Activated T-helper 2 cell treated with anti-CD3 and anti-CD28 coated beads, Interferon-gamma antibody, Interleukin-2, Interleukin-4, amounts not matched to agents 10 μg/mL and 5 μg/mL and 100 μg/mL, durations not matched to agents 14 hours and 24 hours and 36 hours (primary cell): ENCODE data around the gene CDKAL1. TPM values are rescaled to one million over a fixed set of nuclear protein-coding genes. Genes with fewer than 3 reads are reported as not detected.
"Not testable (repeated sequence)": the region's sequence is repeated elsewhere in the genome, so short reads cannot be mapped to it uniquely, and the experiment has no call there.

Experiments
- DNase-seq: peaks from one replicate; pipeline ENCODE4 v3.0.0; 2021; ENCODE audit warnings: low spot score
- H3K27ac Mint-ChIP-seq: one replicate; pipeline ENCODE4 v1.8.0; 2021; ENCODE audit warnings: mixed read lengths
- H3K27me3 Mint-ChIP-seq: one replicate; pipeline ENCODE4 v1.8.0; 2021; ENCODE audit warnings: low read depth, mixed read lengths
- H3K36me3 Mint-ChIP-seq: one replicate; pipeline ENCODE4 v1.8.0; 2021; ENCODE audit warnings: low read depth, mixed read lengths
- H3K4me1 Mint-ChIP-seq: one replicate; pipeline ENCODE4 v1.8.0; 2021; ENCODE audit warnings: low read depth, mixed read lengths
- H3K4me3 Mint-ChIP-seq: one replicate; pipeline ENCODE4 v1.8.0; 2021; ENCODE audit warnings: low read depth, mild to moderate bottlenecking, moderate library complexity, mixed read lengths
- H3K9me3 Mint-ChIP-seq: one replicate; pipeline ENCODE4 v1.8.0; 2021; ENCODE audit warnings: mixed read lengths
- intact Hi-C: fragments of 100-400 bp; cut with micrococcal nuclease; formaldehyde crosslinking; loops from one replicate; pipeline ENCODE4 v1.15.1; 2023
- total RNA-seq: library from RNA; stranded (reverse); gene quantifications from 2 replicates; pipeline ENCODE4 v1.2.3, GENCODE V29; 2022

The CDKAL1 gene
- total RNA-seq, 1 donor from 2014 or later, result 31.2 TPM

DNA sequence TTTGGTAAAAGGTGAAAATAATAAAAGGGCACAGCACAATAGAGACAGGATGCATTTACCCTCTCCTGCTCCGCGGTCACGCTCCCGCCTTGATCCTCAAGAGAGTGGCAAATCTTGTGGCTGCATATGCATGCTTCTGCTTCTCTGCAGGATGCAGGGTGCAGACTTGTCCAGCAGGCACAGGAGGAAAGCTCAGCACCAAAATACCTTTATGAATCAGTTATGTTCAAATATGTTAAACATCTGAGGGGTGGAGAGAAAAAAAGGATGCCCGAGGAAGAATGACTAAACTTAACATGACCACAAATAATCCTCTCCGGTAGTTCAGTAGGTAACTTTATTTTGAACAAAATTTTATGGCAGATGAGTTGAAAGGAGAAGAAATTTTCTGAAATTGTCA is 693.2 kb downstream of the CDKAL1 start:
- intact Hi-C loops, result no loop called here
- Mint-ChIP-seq H3K27ac (no peak overlapping the region), H3K4me1 (no peaks in the 10 kb centered on the region), H3K9me3 (no peaks in the 10 kb centered on the region), H3K36me3 (peaks cover 11% of the 10 kb centered on the region), H3K4me3 (no peak overlapping the region), H3K27me3 (no peaks in the 10 kb centered on the region)
- no peak for DNase-seq

DNA sequence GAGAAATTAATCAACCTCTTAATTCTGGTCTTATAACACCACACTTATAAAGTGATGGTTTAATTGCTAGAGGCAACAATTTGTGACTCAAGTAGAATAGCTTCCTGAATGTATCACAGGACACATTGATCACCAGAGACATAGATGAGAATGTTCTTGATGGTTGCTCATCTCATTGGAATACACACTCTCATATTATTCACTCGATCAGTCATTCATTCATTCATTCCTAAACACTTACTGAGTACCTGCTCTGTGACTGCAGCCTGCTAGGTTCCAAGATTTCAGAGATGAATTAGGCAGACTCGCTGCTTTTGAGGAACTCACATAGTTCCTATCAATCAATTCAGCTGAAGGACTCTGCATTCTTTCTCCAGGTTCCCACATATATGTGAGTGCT is 694.2 kb downstream of the CDKAL1 start:
- Mint-ChIP-seq H3K4me3 (no peak overlapping the region), H3K27ac (no peak overlapping the region), H3K4me1 (no peaks in the 10 kb centered on the region), H3K27me3 (no peaks in the 10 kb centered on the region), H3K9me3 (no peaks in the 10 kb centered on the region), H3K36me3 (peaks cover 19% of the 10 kb centered on the region)
- no peak for DNase-seq
- intact Hi-C loops, result no loop called here

DNA sequence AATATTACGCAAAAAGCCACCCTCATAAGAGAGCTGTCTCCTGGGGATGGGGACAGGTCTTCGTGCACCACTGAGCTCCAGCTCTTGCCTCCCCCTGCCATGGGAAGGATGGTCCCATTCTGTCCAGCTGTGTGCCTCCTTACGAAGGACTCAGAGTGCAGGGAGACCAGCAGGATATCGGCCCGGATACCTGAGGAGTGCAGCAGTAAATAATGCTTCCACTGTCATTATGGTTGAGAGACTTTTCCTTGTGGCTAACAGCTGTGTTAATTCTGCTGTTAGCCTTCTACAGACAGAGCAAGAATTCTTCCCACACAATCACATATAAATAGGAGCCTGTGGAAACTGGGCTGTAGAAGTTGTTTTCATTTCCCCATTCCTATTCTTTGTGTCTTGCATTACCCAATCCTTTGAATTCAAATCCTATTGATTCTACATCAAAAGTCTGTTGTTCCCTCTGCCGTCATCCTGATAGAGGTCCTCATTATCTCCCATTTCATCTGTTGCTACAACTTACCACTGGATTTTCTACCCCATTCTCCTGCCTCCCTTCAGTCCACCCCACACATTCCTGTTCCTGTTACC is 694.7 kb downstream of the CDKAL1 start:
- Mint-ChIP-seq H3K9me3 (peaks cover under 1% of the 10 kb centered on the region), H3K36me3 (peaks cover 25% of the 10 kb centered on the region), H3K4me3 (no peak overlapping the region), H3K27me3 (no peaks in the 10 kb centered on the region), H3K4me1 (no peaks in the 10 kb centered on the region), H3K27ac (no peak overlapping the region)
- intact Hi-C loops, result no loop called here
- DNase-seq, result no peak

DNA sequence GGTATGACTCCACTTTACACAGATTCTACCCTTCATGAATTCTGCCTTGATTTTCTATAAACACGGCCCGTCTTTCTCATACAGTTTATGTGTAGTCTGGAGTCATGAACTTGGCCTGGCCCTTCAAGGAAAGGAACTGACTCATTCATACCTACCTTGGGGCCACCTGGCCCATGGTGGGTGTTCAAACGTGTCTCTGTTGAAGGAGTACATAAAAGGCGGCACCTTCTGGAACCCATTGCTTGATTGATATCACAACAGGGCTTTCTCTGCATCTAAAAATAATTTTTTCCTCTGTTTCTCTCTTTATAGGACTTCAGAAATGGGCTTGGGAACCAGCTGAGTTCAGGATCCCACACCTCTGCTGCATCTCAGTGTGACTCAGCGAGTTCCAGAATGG is 696.3 kb downstream of the CDKAL1 start:
- H3K27me3 Mint-ChIP-seq, result no peaks in the 10 kb centered on the region
- peaks cover 34% of the 10 kb centered on the region for H3K36me3 Mint-ChIP-seq
- no peaks in the 10 kb centered on the region for H3K4me1 Mint-ChIP-seq
- no peak for DNase-seq
- peaks cover 9% of the 10 kb centered on the region for H3K9me3 Mint-ChIP-seq
- intact Hi-C loops, result no loop called here
- H3K4me3 Mint-ChIP-seq, result no peak overlapping the region
- no peak overlapping the region for H3K27ac Mint-ChIP-seq

DNA sequence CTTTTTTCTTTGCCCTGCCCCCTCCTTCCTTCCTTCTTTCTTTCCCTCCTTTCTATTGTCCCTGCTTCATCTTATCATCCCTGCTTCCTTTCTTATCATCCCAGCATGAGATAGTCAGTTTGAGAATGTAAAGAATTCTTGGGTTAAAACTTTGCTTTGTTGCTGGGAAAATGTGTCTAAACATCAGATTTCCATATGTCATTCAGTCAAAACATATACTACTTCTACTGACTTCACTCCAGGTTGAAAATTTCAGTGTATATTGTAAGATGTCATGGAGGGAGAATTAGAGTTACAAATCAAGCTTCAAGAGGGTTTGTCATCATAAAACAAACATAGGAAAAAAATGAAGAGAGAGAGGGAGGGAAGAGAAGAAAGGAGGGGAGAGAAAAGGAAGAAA is 700.9 kb downstream of the CDKAL1 start:
- intact Hi-C loops, result no loop called here
- H3K27ac Mint-ChIP-seq, result no peak overlapping the region
- no peaks in the 10 kb centered on the region for H3K4me1 Mint-ChIP-seq
- peaks cover 31% of the 10 kb centered on the region for H3K9me3 Mint-ChIP-seq
- H3K36me3 Mint-ChIP-seq, result peaks cover 34% of the 10 kb centered on the region
- no peak overlapping the region for H3K4me3 Mint-ChIP-seq
- no peaks in the 10 kb centered on the region for H3K27me3 Mint-ChIP-seq
- no peak for DNase-seq

DNA sequence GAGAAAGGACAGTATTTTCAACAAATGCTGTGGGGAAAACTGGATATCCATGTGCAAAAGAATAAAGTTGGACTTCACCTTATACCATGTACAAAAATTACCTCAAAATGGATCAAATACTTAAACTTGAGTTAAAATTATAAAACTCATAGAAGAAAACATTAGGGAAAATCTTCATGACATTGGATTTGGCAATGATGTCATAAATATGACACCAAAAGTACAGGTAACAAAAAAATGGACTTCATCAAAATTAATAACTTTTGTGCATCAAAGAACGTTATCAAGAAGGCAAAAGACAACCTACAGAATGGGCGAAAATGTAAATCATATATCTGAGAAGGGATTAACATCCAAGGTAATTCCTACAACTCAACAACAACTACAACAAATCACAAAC is 704.0 kb downstream of the CDKAL1 start:
- H3K9me3 Mint-ChIP-seq, result peaks cover 31% of the 10 kb centered on the region
- no peak overlapping the region for H3K4me3 Mint-ChIP-seq
- peaks cover 3% of the 10 kb centered on the region for H3K4me1 Mint-ChIP-seq
- no peak for DNase-seq
- no peak overlapping the region for H3K27ac Mint-ChIP-seq
- peaks cover 17% of the 10 kb centered on the region for H3K36me3 Mint-ChIP-seq
- H3K27me3 Mint-ChIP-seq, result no peaks in the 10 kb centered on the region
- intact Hi-C loops, result no loop called here

DNA sequence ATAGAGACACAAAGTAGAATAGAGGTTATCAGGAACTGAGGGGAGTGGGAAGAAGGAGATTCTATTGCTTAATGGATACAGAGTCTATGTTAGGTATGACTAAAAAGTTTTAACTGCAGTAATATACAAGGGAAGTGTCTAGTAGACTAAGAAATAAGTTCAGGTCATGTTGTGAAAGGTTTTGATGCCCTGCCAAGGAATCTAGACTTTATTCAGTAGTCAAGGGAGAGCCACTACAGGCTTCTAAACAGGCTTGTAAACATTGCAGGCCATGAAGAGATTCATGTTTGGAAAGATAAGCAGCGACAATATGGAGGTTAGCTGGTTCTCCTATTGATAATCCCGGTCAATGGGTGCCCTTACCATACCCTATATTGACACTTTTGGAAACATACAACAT is 706.5 kb downstream of the CDKAL1 start:
- Mint-ChIP-seq H3K9me3 (peaks cover 21% of the 10 kb centered on the region), H3K36me3 (no peaks in the 10 kb centered on the region), H3K4me1 (peaks cover 3% of the 10 kb centered on the region), H3K27ac (no peak overlapping the region), H3K27me3 (no peaks in the 10 kb centered on the region), H3K4me3 (no peak overlapping the region)
- DNase-seq, result no peak
- intact Hi-C loops, result no loop called here

DNA sequence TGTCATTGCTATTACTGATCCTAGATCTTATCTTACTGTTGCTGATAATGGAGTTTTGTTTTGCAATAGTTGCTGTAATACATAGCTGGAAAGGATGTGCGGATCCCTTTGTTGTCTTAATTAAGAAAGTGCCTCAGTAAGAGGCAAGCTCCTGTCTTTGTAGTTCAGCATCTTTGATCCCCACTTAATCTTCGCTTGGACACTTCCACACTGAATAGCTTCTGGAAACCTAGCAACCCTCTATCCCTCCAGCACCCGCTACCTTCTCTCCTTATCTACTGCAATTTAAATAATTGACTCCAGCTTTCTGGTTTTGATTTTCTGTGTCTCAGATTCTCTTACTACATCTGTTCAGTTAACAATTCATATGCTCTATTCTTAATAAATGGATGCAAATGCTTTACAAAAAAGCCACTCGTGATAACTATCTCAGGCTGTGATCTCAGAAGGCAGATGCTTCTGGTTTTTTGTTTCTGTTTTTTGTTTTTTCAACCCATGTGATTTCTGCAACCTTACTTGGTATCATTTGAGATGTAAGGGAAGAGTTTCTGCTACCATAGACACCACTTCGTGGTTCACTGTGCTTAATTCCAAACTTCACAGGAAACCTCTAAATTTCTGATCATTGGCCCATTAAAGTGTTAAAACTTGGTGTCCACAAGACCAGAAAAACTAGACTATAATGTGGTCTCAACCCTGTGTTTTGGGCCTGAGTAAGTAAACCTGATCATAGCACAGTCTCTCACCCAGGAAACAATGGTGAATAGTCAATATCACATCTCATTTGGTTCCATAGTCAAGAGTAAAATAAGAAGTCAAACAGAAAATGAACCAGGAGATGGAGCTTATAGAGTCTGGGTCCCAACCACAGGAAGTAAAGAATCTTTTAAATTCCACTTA is 707.2 kb downstream of the CDKAL1 start:
- Mint-ChIP-seq H3K4me1 (peaks cover 3% of the 10 kb centered on the region), H3K36me3 (no peaks in the 10 kb centered on the region), H3K9me3 (peaks cover 21% of the 10 kb centered on the region), H3K27ac (no peak overlapping the region), H3K4me3 (no peak overlapping the region), H3K27me3 (no peaks in the 10 kb centered on the region)
- intact Hi-C loops, result no loop called here
- no peak for DNase-seq

DNA sequence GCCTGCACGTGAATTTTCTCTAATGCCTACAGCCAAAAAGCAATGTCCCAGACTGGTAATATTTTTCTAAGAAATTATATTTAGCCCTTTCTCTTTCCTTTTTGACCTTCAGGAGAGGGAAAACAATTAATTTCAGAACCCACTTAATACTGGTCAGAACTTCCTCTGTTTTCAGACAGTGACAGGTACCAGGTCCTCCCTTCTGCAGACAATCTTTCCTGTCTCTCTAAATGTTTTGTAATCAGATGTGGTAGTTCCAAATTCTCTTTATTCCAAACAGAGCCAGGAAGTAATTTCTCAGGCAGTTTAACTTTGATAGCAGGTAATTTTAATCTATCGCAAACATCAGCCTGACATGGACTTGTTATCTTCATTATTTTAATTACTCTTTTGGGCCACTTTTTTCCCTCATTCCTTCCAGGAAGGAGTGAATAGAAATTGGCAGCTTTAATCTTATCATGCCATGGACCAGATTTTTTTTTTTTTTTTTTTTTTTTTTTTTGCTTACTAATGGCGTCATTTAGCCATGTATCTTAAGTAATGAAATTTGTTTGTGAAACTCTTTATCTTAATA is 710.7 kb downstream of the CDKAL1 start:
- Mint-ChIP-seq H3K9me3 (no peaks in the 10 kb centered on the region), H3K36me3 (no peaks in the 10 kb centered on the region), H3K4me1 (peaks cover 3% of the 10 kb centered on the region), H3K27me3 (no peaks in the 10 kb centered on the region), H3K4me3 (no peak overlapping the region), H3K27ac (no peak overlapping the region)
- DNase-seq, result no peak
- intact Hi-C loops, result no loop called here

DNA sequence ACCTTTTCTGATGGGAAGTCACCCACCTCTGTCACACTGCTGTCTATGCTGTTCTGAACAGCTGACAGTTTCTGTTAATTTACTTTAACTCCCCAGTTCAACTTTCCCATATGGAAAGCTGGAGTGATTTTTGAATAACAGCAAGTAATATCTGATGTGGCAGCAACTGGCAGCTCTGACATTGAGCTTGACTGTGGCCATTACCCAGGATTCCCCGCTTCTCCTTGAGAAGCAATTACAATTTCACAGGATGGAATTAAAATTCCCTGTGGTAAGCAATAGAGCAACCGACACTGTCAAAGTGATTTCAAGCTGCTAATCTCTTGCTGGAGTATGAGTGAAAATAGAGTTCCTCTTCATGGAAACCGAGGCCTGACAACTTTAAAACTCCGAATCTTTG is 711.2 kb downstream of the CDKAL1 start:
- H3K4me3 Mint-ChIP-seq, result no peak overlapping the region
- no peak overlapping the region for H3K27ac Mint-ChIP-seq
- no peaks in the 10 kb centered on the region for H3K27me3 Mint-ChIP-seq
- peaks cover 3% of the 10 kb centered on the region for H3K4me1 Mint-ChIP-seq
- no peak for DNase-seq
- intact Hi-C loops, result no loop called here
- H3K9me3 Mint-ChIP-seq, result no peaks in the 10 kb centered on the region
- no peaks in the 10 kb centered on the region for H3K36me3 Mint-ChIP-seq

DNA sequence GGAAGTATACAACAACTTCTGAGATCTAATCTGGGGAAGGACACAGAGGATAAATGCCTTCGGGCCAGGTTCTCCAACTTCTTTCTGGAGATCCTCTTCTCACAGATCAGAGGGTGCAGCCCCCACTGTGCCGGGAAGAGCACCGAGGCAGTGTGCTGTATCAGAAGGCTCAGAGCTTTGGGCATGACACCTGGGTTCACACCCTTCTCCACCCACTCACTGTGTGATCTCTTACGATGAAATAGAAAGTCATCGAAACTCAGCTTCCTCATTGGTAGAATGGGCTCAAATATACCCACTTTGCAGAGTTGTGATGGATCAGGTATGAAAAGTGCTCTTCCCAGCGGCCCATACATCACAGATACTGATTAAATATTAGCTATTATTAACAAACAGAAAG is 711.8 kb downstream of the CDKAL1 start:
- no peaks in the 10 kb centered on the region for H3K9me3 Mint-ChIP-seq
- H3K36me3 Mint-ChIP-seq, result no peaks in the 10 kb centered on the region
- H3K27ac Mint-ChIP-seq, result no peak overlapping the region
- intact Hi-C loops, result no loop called here
- peaks cover 3% of the 10 kb centered on the region for H3K4me1 Mint-ChIP-seq
- DNase-seq, result no peak
- H3K27me3 Mint-ChIP-seq, result no peaks in the 10 kb centered on the region
- no peak overlapping the region for H3K4me3 Mint-ChIP-seq

DNA sequence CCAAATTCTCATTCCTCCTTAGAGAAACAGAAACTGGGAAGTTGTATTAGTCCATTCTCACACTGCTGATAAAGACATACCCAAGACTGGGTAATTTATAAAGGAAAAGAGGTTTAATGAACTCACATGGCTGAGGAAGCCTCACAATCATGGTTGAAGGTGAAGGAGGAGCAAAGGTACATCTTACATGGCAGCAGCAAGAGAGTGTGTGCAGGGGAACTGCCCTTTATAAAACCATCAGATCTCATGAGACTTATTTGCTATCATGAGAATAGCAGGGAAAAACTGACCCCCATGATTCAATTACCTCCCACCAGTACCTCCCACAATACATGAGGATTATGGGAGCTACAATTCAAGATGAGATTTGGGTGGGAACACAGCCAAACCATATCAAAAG is 720.2 kb downstream of the CDKAL1 start:
- H3K4me1 Mint-ChIP-seq, DNase-seq, H3K4me3 Mint-ChIP-seq, intact Hi-C loops, H3K36me3 Mint-ChIP-seq, H3K9me3 Mint-ChIP-seq, H3K27ac Mint-ChIP-seq, H3K27me3 Mint-ChIP-seq: not testable (repeated sequence)

DNA sequence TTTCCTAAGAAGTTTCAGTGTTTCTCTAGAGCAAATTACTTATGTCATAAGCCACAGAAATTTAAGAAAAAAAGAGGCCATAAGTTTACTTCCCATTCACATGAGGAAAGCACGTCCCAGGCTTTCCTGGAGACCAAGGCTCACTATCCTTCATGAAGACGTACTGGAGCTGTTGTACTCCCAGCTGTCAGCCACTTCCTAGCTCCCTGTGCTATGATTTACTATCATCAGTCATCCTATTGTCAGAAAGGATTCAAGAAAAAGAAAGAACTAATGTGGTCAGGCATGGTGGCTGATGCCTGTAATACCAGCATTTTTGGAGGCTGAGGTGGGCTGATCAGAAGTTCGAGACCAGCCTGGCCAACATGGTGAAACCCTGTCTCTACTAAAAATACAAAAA is 721.9 kb downstream of the CDKAL1 start:
- DNase-seq, result no peak
- H3K4me1 Mint-ChIP-seq, result peaks cover 2% of the 10 kb centered on the region
- H3K27ac Mint-ChIP-seq, result no peak overlapping the region
- no peak overlapping the region for H3K4me3 Mint-ChIP-seq
- peaks cover 4% of the 10 kb centered on the region for H3K9me3 Mint-ChIP-seq
- intact Hi-C loops, result no loop called here
- H3K36me3 Mint-ChIP-seq, result no peaks in the 10 kb centered on the region
- peaks cover 1% of the 10 kb centered on the region for H3K27me3 Mint-ChIP-seq
